CD14-positive monocyte (primary cell): ENCODE data around the gene CADM1. TPM values are rescaled to one million over a fixed set of nuclear protein-coding genes. Genes with fewer than 3 reads are reported as not detected.

ENCODE experiments used
- DNase-seq, 3 donors: peaks; one replicate each; pipeline ENCODE4 v3.0.0-alpha.2; 2011 to 2022
- H2AFZ ChIP-seq: 2 replicates; pipeline ENCODE4 v1.6.0; 2012; ENCODE audit warnings: mild to moderate bottlenecking, low read depth, low read length, inconsistent platforms; ENCODE audit not compliant: insufficient read depth, poor library complexity, severe bottlenecking
- H3K27ac ChIP-seq, 2 donors: 1 replicate in 1 of 2; 2 replicates in 1 of 2; pipeline ENCODE4 v1.5.1; 2012 to 2013; ENCODE audit warnings: low read length in 2 of 2, control low read depth in 1 of 2, inconsistent platforms in 1 of 2, low read depth in 1 of 2, mild to moderate bottlenecking in 1 of 2
- H3K27me3 ChIP-seq, 2 donors: one replicate each; pipeline versions ENCODE4 v1.6.0 to v1.6.1; 2011 to 2013; ENCODE audit warnings: low read length in 2 of 2; ENCODE audit not compliant: control insufficient read depth in 2 of 2, insufficient read depth in 2 of 2
- H3K36me3 ChIP-seq, 2 donors: replicated peaks in 1 of 2; 1 replicate in 1 of 2; 2 replicates in 1 of 2; pipeline versions ENCODE4 v1.5.1 to v1.6.1; 2012 to 2013; ENCODE audit warnings: low read length in 2 of 2, control low read depth in 1 of 2, inconsistent platforms in 1 of 2, mild to moderate bottlenecking in 1 of 2; ENCODE audit not compliant: insufficient read depth in 2 of 2, control insufficient read depth in 1 of 2
- H3K4me1 ChIP-seq, 2 donors: 1 replicate in 1 of 2; 2 replicates in 1 of 2; pipeline versions ENCODE4 v1.5.1 to v1.6.1; 2012 to 2013; ENCODE audit warnings: low read length in 2 of 2, control low read depth in 1 of 2, inconsistent platforms in 1 of 2, mild to moderate bottlenecking in 1 of 2, moderate library complexity in 1 of 2; ENCODE audit not compliant: insufficient read depth in 2 of 2, control insufficient read depth in 1 of 2
- H3K4me2 ChIP-seq: replicated peaks from 2 replicates; pipeline ENCODE3; 2012; ENCODE audit warnings: low read length, moderate library complexity, mild to moderate bottlenecking; ENCODE audit not compliant: poor library complexity, severe bottlenecking; ENCODE audit errors: extremely low read depth
- H3K4me3 ChIP-seq, 3 experiments: fragments of 200-600 bp in 1 of 3; sonication (generic) in 1 of 3; replicated peaks in 1 of 3; 1 replicate in 2 of 3; 2 replicates in 1 of 3; pipeline ENCODE4 v1.5.1; 2011 to 2013; ENCODE audit warnings: low read length in 3 of 3, mild to moderate bottlenecking in 3 of 3, control low read depth in 2 of 3, low read depth in 2 of 3, inconsistent platforms in 1 of 3, moderate library complexity in 1 of 3
- H3K79me2 ChIP-seq: 2 replicates; pipeline ENCODE4 v1.6.0; 2012; ENCODE audit warnings: mild to moderate bottlenecking, control low read depth, inconsistent platforms, low read length, moderate library complexity; ENCODE audit not compliant: insufficient read depth
- H3K9ac ChIP-seq: 2 replicates; pipeline ENCODE4 v1.6.0; 2017; ENCODE audit warnings: low read length, mild to moderate bottlenecking; ENCODE audit not compliant: insufficient read depth, poor library complexity, severe bottlenecking
- H3K9me3 ChIP-seq, 2 donors: replicated peaks in 1 of 2; 1 replicate in 1 of 2; 2 replicates in 1 of 2; pipeline versions ENCODE4 v1.5.1 to v1.6.1; 2012 to 2013; ENCODE audit warnings: low read length in 2 of 2, control low read depth in 1 of 2; ENCODE audit not compliant: control insufficient read depth in 1 of 2, insufficient read depth in 1 of 2
- H4K20me1 ChIP-seq: 2 replicates; pipeline ENCODE4 v1.6.0; 2012; ENCODE audit warnings: mild to moderate bottlenecking, low read length, control low read depth, moderate library complexity; ENCODE audit not compliant: insufficient read depth
- H3K27ac Mint-ChIP-seq, 7 donors: one replicate each; pipeline ENCODE4 v1.8.0; 2020; ENCODE audit warnings: mild to moderate bottlenecking in 7 of 7, mixed read lengths in 7 of 7, moderate library complexity in 6 of 7, inconsistent platforms in 2 of 7
- H3K27me3 Mint-ChIP-seq, 3 donors: one replicate each; pipeline ENCODE4 v1.8.0; 2021 to 2022; ENCODE audit warnings: low read depth in 3 of 3, mild to moderate bottlenecking in 3 of 3, mixed read lengths in 3 of 3, moderate library complexity in 3 of 3, inconsistent platforms in 1 of 3
- H3K36me3 Mint-ChIP-seq, 2 donors: one replicate each; pipeline ENCODE4 v1.8.0; 2020; ENCODE audit warnings: mixed read lengths in 2 of 2, inconsistent platforms in 1 of 2, mild to moderate bottlenecking in 1 of 2
- H3K4me1 Mint-ChIP-seq: one replicate; pipeline ENCODE4 v1.8.0; 2020; ENCODE audit warnings: mild to moderate bottlenecking, mixed read lengths
- H3K4me3 Mint-ChIP-seq, 2 donors: one replicate each; pipeline ENCODE4 v1.8.0; 2020; ENCODE audit warnings: mild to moderate bottlenecking in 2 of 2, mixed read lengths in 2 of 2, moderate library complexity in 1 of 2
- H3K9me3 Mint-ChIP-seq, 7 donors: one replicate each; pipeline ENCODE4 v1.8.0; 2020 to 2022; ENCODE audit warnings: mixed read lengths in 7 of 7, mild to moderate bottlenecking in 6 of 7, moderate library complexity in 6 of 7, inconsistent platforms in 2 of 7
- WGBS: methylation state at CpG from one replicate; pipeline ENCODE4 v1.1.5; 2013; ENCODE audit warnings: missing lambda C conversion rate; ENCODE audit not compliant: insufficient coverage; 5-methylcytosine and 5-hydroxymethylcytosine counted together
- intact Hi-C, 2 donors: fragments of 100-400 bp; cut with micrococcal nuclease; formaldehyde crosslinking; loops; one replicate each; pipeline versions ENCODE4 v1.15.0 to v1.15.1; 2023
- polyA plus RNA-seq, 3 donors: library from polyadenylated mRNA; depleted of rRNA in 1 of 3; unstranded in 2 of 3; stranded (reverse) in 1 of 3; fragments of 300-500 nt in 2 of 3; fragments of >200 nt in 1 of 3; fragmentation: Illumina TruSeq in 2 of 3; gene quantifications; 1 replicate in 2 of 3; 2 replicates in 1 of 3; pipeline ENCODE4 v1.2.3, GENCODE V29; 2012 to 2021
- TF ChIP-seq, protein P1 (sequence below): fragments of 200-600 bp; IDR thresholded peaks from one replicate; pipeline ENCODE4 v1.8.0; 2022; ENCODE audit warnings: antibody characterized with exemption, mild to moderate bottlenecking

Gene CADM1
- polyA plus RNA-seq, 3 donors = not detected

DNA sequence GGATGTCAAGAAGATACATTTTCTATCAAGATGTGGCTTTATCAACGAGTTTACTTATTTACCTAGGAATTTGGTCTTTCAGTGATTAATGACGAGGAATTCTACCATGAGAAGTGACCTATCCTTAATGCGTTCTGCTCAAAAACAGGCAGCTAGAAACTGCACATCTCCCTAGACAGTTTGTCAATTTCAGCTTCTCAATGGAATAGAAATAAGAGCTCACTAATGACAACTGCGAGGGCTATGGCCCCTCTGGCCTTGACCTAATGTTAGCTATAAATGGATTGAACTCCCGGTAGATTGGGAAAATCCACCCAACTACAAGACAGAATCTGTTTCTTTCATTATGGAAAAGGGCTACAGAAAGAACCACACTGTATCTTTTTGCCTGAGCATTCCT is 223.4 kb downstream of the CADM1 start:
- Histone ChIP-seq H3K4me1 (no peaks in the 10 kb centered on the region), H3K9me3 (no peaks in the 10 kb centered on the region), H3K4me3 (no peak overlapping the region), H3K9ac (no peak overlapping the region), H2AFZ (no peak overlapping the region), H3K79me2 (no peaks in the 10 kb centered on the region), H4K20me1 (no peaks in the 10 kb centered on the region), H3K27ac (no peak overlapping the region), H3K36me3 (no peaks in the 10 kb centered on the region), H3K4me2 (no peak overlapping the region), H3K27me3 (no peaks in the 10 kb centered on the region)
- Mint-ChIP-seq H3K27me3 (peaks cover 0 to 2% (median 0%) of the 10 kb centered on the region in 3 donors), H3K4me1 (no peaks in the 10 kb centered on the region), H3K27ac (no peak overlapping the region), H3K9me3 (peaks cover 0 to 2% (median 0%) of the 10 kb centered on the region in 7 donors), H3K36me3 (no peaks in the 10 kb centered on the region), H3K4me3 (no peak overlapping the region)
- WGBS = 93% methylated on average over 2 of the region's 5 CpGs
- no peak for DNase-seq
- TF ChIP-seq, protein P1, sequence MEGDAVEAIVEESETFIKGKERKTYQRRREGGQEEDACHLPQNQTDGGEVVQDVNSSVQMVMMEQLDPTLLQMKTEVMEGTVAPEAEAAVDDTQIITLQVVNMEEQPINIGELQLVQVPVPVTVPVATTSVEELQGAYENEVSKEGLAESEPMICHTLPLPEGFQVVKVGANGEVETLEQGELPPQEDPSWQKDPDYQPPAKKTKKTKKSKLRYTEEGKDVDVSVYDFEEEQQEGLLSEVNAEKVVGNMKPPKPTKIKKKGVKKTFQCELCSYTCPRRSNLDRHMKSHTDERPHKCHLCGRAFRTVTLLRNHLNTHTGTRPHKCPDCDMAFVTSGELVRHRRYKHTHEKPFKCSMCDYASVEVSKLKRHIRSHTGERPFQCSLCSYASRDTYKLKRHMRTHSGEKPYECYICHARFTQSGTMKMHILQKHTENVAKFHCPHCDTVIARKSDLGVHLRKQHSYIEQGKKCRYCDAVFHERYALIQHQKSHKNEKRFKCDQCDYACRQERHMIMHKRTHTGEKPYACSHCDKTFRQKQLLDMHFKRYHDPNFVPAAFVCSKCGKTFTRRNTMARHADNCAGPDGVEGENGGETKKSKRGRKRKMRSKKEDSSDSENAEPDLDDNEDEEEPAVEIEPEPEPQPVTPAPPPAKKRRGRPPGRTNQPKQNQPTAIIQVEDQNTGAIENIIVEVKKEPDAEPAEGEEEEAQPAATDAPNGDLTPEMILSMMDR = no peak
- intact Hi-C loops = no loop called here

- Histone ChIP-seq H2AFZ (no peak overlapping the region), H3K27me3 (no peaks in the 10 kb centered on the region), H3K4me1 (no peaks in the 10 kb centered on the region), H3K79me2 (no peaks in the 10 kb centered on the region), H3K9me3 (no peaks in the 10 kb centered on the region), H4K20me1 (no peaks in the 10 kb centered on the region), H3K4me3 (no peak overlapping the region), H3K27ac (no peak overlapping the region), H3K36me3 (no peaks in the 10 kb centered on the region), H3K4me2 (no peak overlapping the region), H3K9ac (no peak overlapping the region)
- H3K27ac Mint-ChIP-seq = no peak overlapping the region
- peaks cover 0 to 3% (median 0%) of the 10 kb centered on the region in 3 donors for H3K27me3 Mint-ChIP-seq
- H3K36me3 Mint-ChIP-seq = no peaks in the 10 kb centered on the region
- H3K4me1 Mint-ChIP-seq = no peaks in the 10 kb centered on the region
- TF ChIP-seq, protein P1 = no peak
- intact Hi-C loops = no loop called here
- no peak overlapping the region for H3K4me3 Mint-ChIP-seq
- 90% methylated on average over 5 of the region's 10 CpGs for WGBS
- H3K9me3 Mint-ChIP-seq = peaks cover 0 to 2% (median 0%) of the 10 kb centered on the region in 7 donors
- DNase-seq = no peak
These were observed 224.1 kb downstream of the CADM1 start for GRCh38 chr11:115279813-115280761.
